Endothelial cell of hepatic sinusoid (primary cell): Measurements from ENCODE around the gene RAB6A.
"Not testable (repeated sequence)": the region's sequence is repeated elsewhere in the genome, so short reads cannot be mapped to it uniquely, and the experiment has no call there.

Experiments used
- in situ Hi-C: cut with HindIII; loops from 2 replicates; pipeline ENCODE4 v1.10.0; 2017; ENCODE audit warnings: low sequenced_read_pairs

Gene RAB6A

GRCh38 chr11:73766763-73767162, 5.9 kb upstream of the RAB6A start:
- in situ Hi-C loops: no loop called here

DNA sequence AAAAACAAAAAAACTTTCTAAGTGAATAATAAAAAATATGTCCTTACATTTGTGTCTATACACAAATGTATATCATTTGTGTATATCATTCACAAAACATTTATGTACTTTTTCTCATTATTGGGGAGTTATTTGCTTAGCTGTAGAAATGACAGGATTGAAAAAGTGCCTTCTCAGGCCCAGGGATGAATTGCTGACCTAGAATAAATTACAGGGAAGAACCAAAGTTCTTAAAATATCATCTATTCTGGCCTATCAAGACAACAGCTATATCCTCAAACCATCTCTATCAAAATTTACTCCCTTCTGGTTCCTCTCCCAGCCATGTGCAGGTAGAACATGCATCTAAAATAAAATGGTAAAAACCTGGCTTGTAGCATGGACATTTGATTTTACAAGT, 1.9 kb upstream of the RAB6A start:
- in situ Hi-C loops: no loop called here

GRCh38 chr11:73761403-73761945, 600 bp upstream of the RAB6A start:
- in situ Hi-C loops: no loop called here

- in situ Hi-C loops: no loop called here
Measured at GRCh38 chr11:73760135-73760678, 667 bp downstream of the RAB6A start.

DNA sequence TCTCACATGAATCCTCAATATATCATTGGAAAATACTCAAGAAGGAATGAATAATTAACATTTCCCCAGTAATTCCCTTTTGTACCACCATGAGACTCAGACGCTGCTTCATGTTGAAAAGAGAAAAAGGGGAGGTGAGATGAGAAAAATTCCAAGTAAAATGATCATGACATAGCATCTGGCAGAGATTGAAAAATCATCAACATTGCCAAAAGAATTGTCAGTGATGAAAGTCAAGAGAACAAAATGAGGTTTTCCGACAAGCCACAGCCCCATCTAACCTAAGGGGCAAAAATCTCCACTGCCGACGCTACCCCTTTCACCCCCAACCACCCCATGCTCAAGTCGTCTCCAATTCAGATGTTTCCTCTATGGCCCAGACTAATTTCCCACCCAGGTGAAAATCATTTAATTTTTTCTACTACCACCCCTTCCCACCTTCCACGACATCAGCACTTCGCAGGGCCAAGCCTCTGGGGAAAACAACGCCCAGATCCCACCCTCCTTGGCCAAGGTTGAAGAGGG, 1.2 kb downstream of the RAB6A start:
- in situ Hi-C loops: no loop called here

GRCh38 chr11:73758451-73758850, 2.4 kb downstream of the RAB6A start:
- in situ Hi-C loops: no loop called here

- in situ Hi-C loops: no loop called here
Measured at GRCh38 chr11:73757598-73757997, 3.3 kb downstream of the RAB6A start.

GRCh38 chr11:73755670-73756069, 5.2 kb downstream of the RAB6A start:
- in situ Hi-C loops: no loop called here

DNA sequence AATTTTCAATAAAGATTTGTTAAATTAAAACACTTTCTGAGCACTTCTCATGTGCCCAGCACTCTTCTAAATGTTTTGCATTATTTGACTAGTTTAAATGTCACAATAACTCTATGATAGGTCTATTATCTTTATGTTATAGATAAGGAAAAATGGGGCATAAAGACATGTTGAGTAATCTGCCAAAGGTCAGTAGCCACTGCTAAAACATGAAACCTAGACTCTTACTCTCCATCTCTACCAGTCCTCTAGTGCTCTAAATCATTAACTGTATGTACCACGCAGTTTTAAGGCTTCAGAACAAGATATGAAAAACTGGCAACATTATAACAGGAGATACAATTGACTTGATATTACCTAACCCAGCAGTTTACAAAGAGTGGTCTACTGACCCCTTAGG, 6.9 kb downstream of the RAB6A start:
- in situ Hi-C loops: no loop called here

DNA sequence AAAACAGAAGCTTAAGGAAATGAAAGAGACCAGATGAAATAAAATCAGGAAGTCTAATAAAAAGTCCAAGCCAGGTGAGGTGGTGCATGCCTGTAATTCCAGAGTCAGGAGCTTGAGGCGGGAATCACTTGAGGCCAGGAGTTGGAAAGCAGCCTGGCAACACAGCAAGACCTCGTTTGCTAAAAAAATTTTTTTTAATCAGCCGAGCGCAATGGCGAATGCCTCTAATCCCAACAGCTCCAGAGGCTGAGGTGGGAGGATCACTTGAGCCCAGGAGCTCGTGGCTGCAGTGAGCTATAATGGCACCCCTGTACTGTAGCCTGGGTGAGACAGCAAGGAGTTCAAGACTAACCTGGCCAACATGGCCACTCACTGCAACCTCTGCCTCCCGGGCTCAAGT, 8.0 kb downstream of the RAB6A start:
- in situ Hi-C loops: no loop called here

- in situ Hi-C loops: no loop called here
Measured at GRCh38 chr11:73752216-73752867, 8.5 kb downstream of the RAB6A start.

DNA sequence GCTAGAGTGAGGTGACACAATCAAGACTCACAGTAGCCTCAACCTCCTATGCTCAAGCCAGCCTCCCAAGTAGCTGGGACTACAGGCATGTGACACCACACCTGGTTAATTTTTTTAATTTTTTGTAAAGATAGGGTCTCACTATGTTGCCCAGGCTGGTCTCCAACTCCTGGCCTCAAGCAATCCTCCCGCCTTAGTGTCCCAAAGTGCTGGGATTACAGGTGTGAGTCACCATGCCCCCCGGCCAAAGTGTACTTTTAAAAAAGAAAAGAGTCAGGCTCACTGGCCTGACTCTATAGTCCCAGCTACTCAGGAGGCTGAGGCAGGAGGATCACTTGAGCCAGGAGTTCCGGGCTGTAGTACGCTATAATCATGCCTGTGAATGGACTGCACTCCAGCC, 10.0 kb downstream of the RAB6A start:
- in situ Hi-C loops: not testable (repeated sequence)

- in situ Hi-C loops: no loop called here
Measured at GRCh38 chr11:73750228-73750627, 10.6 kb downstream of the RAB6A start.

DNA sequence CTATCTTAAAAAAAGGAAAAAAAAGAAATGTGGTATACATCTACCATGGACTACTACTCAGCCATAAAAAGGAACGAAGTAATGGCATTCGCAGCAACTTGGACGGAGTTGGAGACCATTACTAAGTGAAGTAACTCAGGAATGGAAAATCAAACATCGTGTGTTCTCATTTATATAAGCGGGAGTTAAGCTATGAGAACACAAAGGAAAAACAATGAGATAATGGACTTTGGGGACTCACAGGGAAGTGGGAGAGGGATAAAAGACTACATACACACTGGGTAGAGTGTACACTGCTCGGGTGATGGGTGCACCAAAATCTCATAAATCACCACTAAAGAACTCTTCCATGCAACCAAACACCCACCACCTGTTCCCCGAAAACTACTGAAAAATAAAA, 11.8 kb downstream of the RAB6A start:
- in situ Hi-C loops: no loop called here

GRCh38 chr11:73748300-73748699, 12.6 kb downstream of the RAB6A start:
- in situ Hi-C loops: no loop called here

DNA sequence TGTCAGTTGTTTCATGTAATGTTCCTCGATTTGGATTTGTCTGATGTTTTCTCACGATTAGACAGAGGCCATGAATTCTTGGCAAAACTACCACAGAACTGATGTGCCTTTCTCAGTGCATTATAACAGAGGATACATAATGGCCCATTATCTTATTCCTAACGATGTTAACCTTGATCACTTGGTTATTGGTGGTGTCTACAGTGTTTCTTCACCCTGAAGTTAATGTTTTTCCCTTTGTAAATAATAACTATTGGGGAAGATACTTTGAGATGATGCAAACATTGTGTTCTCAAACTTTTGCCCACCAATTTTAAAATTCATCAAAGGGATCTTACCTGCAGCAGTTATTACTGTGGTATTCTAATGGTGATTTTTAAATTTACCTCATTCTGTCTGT, 13.1 kb downstream of the RAB6A start:
- in situ Hi-C loops: no loop called here

GRCh38 chr11:73746701-73747100, 14.2 kb downstream of the RAB6A start:
- in situ Hi-C loops: no loop called here

GRCh38 chr11:73743045-73743444, 17.8 kb downstream of the RAB6A start:
- in situ Hi-C loops: no loop called here

DNA sequence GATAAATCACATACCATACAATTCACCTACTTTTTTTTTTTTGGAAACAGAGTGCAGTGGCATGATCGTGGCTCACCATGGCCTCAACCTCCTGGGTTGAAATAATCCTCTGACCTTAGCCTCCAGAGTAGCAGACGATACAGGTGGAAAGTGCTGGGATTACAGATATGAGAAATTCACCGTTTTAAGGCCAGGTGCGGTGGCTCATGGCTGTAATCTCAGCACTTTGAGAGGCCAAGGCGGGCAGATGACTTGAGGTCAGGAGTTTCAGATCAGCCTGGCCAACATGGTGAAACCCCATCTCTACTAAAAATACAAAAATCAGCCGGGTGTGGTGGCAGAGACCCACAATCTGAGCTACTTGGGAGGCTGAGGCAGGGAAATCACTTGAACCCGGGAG, 24.9 kb downstream of the RAB6A start:
- in situ Hi-C loops: not testable (repeated sequence)

GRCh38 chr11:73734993-73735392, 25.9 kb downstream of the RAB6A start:
- in situ Hi-C loops: no loop called here

DNA sequence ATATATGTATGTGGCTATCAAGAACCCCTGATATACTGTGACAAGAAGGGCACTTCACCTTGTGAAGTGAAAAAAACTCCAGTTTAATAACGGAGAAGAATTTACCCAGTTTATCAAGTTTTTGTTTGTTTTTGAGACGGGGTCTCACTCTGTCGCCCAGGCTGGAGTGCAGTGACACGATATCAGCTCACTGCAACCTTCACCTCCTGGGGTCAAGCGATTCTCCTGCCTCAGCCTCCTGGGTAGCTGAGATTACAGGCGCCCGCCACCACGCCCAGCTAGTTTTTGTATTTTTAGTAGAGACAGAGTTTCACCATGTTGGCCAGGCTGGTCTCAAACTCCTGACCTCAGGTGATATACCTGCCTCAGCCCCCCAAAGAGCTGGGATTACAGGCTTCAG, 26.9 kb downstream of the RAB6A start:
- in situ Hi-C loops: not testable (repeated sequence)

- in situ Hi-C loops: not testable (repeated sequence)
Measured at GRCh38 chr11:73732936-73733335, 27.9 kb downstream of the RAB6A start.
